Prostate gland (tissue), 2 donors: ENCODE measurements around the gene TMTC2. TPM values are rescaled to one million over a fixed set of nuclear protein-coding genes. Genes with fewer than 3 reads are reported as not detected.

Experiments used
- DNase-seq: peaks from one replicate; pipeline ENCODE4 v3.0.0-alpha.2; 2019; ENCODE audit warnings: low spot score
- H3K27ac ChIP-seq, 2 donors: fragments of 200-600 bp; sonication (generic); 2 replicates each; pipeline ENCODE4 v1.5.1; 2017 to 2019
- H3K27me3 ChIP-seq: fragments of 200-600 bp; sonication (generic); replicated peaks from 2 replicates; pipeline ENCODE4 v1.5.1; 2019; ENCODE audit not compliant: insufficient read depth
- H3K36me3 ChIP-seq, 2 donors: fragments of 200-600 bp; sonication (generic); 1 replicate in 1 of 2; 2 replicates in 1 of 2; pipeline versions ENCODE4 v1.5.1 to v1.8.1; 2017 to 2019
- H3K4me1 ChIP-seq: fragments of 200-600 bp; sonication (generic); replicated peaks from 2 replicates; pipeline ENCODE4 v1.5.1; 2019
- H3K4me3 ChIP-seq, 2 donors: fragments of 200-600 bp; sonication (generic); 2 replicates each; pipeline ENCODE4 v1.5.1; 2017 to 2019
- H3K9me3 ChIP-seq: fragments of 200-600 bp; sonication (generic); 2 replicates; pipeline ENCODE4 v1.5.1; 2017
- CTCF ChIP-seq, 4 experiments: fragments of 200-600 bp in 2 of 4; fragments of 450-650 bp in 2 of 4; sonication (generic) in 2 of 4; IDR thresholded peaks; 1 replicate in 3 of 4; 2 replicates in 1 of 4; pipeline ENCODE4 v1.5.1; 2016 to 2019; ENCODE audit warnings: antibody characterized with exemption in 4 of 4, mild to moderate bottlenecking in 2 of 4, moderate library complexity in 2 of 4
- POLR2A ChIP-seq: fragments of 450-650 bp; IDR thresholded peaks from one replicate; pipeline ENCODE4 v1.6.1; 2016; ENCODE audit warnings: antibody characterized with exemption, mild to moderate bottlenecking
- POLR2AphosphoS5 ChIP-seq: sonication (generic); formaldehyde crosslinking; IDR thresholded peaks from one replicate; pipeline ENCODE4 v1.6.1; 2017; ENCODE audit warnings: antibody characterized with exemption
- WGBS: methylation state at CpG from one replicate; pipeline ENCODE4 v1.1.5; 2018; 5-methylcytosine and 5-hydroxymethylcytosine counted together
- intact Hi-C: fragments of 100-400 bp; cut with DNase I; formaldehyde crosslinking; loops from one replicate; pipeline ENCODE4 v1.14.2; 2022
- total RNA-seq, 2 donors: library from RNA; depleted of rRNA; stranded (reverse); fragments of >200 nt; gene quantifications; one replicate each; pipeline ENCODE4 v1.1.0, GENCODE V29; 2016

Gene TMTC2
- total RNA-seq, 2 donors from 2014 or later, result 19.0 to 30.7 TPM

- H3K27me3 ChIP-seq, result no peaks in the 10 kb centered on the region
- no peak for TF ChIP-seq CTCF (IDR thresholded peaks at IDR 0.05)
- TF ChIP-seq POLR2A, result no peak
- no peak for TF ChIP-seq POLR2AphosphoS5
- no peaks in the 10 kb centered on the region for H3K4me1 ChIP-seq
- DNase-seq, result no peak
- no peaks in the 10 kb centered on the region for H3K9me3 ChIP-seq
- no peak overlapping the region for H3K27ac ChIP-seq
- WGBS, result 85% methylated on average over 6 of the region's 6 CpGs
- no peaks in the 10 kb centered on the region for H3K36me3 ChIP-seq
- intact Hi-C loops, result no loop called here
- H3K4me3 ChIP-seq, result no peak overlapping the region
Observed at GRCh38 chr12:83077041-83077440, 390.3 kb downstream of the TMTC2 start.

GRCh38 chr12:83082690-83083276, 396.1 kb downstream of the TMTC2 start:
- no peak overlapping the region for H3K27ac ChIP-seq
- intact Hi-C loops, result no loop called here
- no peaks in the 10 kb centered on the region for H3K27me3 ChIP-seq
- H3K36me3 ChIP-seq, result no peaks in the 10 kb centered on the region
- H3K4me3 ChIP-seq, result no peak overlapping the region
- no peaks in the 10 kb centered on the region for H3K9me3 ChIP-seq
- no peak for TF ChIP-seq CTCF (IDR thresholded peaks at IDR 0.05)
- TF ChIP-seq POLR2A, result no peak
- TF ChIP-seq POLR2AphosphoS5, result no peak
- 43% methylated on average over 5 of the region's 5 CpGs for WGBS
- H3K4me1 ChIP-seq, result no peaks in the 10 kb centered on the region
- DNase-seq, result no peak

GRCh38 chr12:83083616-83084015, 396.9 kb downstream of the TMTC2 start:
- Histone ChIP-seq H3K36me3 (no peaks in the 10 kb centered on the region), H3K4me1 (no peaks in the 10 kb centered on the region), H3K27me3 (no peaks in the 10 kb centered on the region), H3K9me3 (no peaks in the 10 kb centered on the region), H3K4me3 (no peak overlapping the region), H3K27ac (no peak overlapping the region)
- 61% methylated on average over 4 of the region's 4 CpGs for WGBS
- intact Hi-C loops, result no loop called here
- no peak for DNase-seq
- no peak for TF ChIP-seq POLR2AphosphoS5
- TF ChIP-seq CTCF (IDR thresholded peaks at IDR 0.05), result no peak
- TF ChIP-seq POLR2A, result no peak

- TF ChIP-seq CTCF (IDR thresholded peaks at IDR 0.05), result no peak
- no peak for TF ChIP-seq POLR2AphosphoS5
- DNase-seq, result no peak
- no peaks in the 10 kb centered on the region for H3K4me1 ChIP-seq
- WGBS, result 81% methylated on average over 3 of the region's 3 CpGs
- no peaks in the 10 kb centered on the region for H3K9me3 ChIP-seq
- H3K27me3 ChIP-seq, result no peaks in the 10 kb centered on the region
- intact Hi-C loops, result no loop called here
- no peaks in the 10 kb centered on the region for H3K36me3 ChIP-seq
- no peak overlapping the region for H3K27ac ChIP-seq
- no peak overlapping the region for H3K4me3 ChIP-seq
Observed at GRCh38 chr12:83084516-83085234, 398.0 kb downstream of the TMTC2 start.

- no peaks in the 10 kb centered on the region for H3K9me3 ChIP-seq
- no peak for DNase-seq
- no peaks in the 10 kb centered on the region for H3K4me1 ChIP-seq
- TF ChIP-seq POLR2AphosphoS5 (no peak), POLR2A (no peak), CTCF (IDR thresholded peaks at IDR 0.05) (no peak)
- no peak overlapping the region for H3K27ac ChIP-seq
- intact Hi-C loops, result no loop called here
- no peaks in the 10 kb centered on the region for H3K36me3 ChIP-seq
- no peak overlapping the region for H3K4me3 ChIP-seq
- 96% methylated on average over 10 of the region's 10 CpGs for WGBS
- H3K27me3 ChIP-seq, result no peaks in the 10 kb centered on the region
Observed at GRCh38 chr12:83086023-83086422, 399.3 kb downstream of the TMTC2 start.
